Measurements from ENCODE around the gene PANX1.

GRCh38 chr11:94152678-94153065 lies 24.0 kb downstream of the PANX1 start:
- no peak for TF ChIP-seq SIN3A (IDR thresholded peaks at IDR 0.05; ENCODE audit: borderline replicate concordance, low read depth, low read length)
- TF ChIP-seq JUND (IDR thresholded peaks at IDR 0.05) = no peak
- TF ChIP-seq POLR2AphosphoS5 (IDR thresholded peaks at IDR 0.05; ENCODE audit: low read depth, low read length) = no peak
- TF ChIP-seq CTCF (IDR thresholded peaks at IDR 0.05) = no peak
- no peak for TF ChIP-seq GATA2 (CRISPR knock-in tag; IDR thresholded peaks at IDR 0.05)
- no peak for TF ChIP-seq REST (IDR thresholded peaks at IDR 0.05; ENCODE audit: low read depth, low read length)
